Neural progenitor cell (in vitro differentiated cells): ENCODE measurements around the gene ELF1. TPM values are rescaled to one million over a fixed set of nuclear protein-coding genes. Genes with fewer than 3 reads are reported as not detected.
"Not testable (repeated sequence)": the region's sequence is repeated elsewhere in the genome, so short reads cannot be mapped to it uniquely, and the experiment has no call there.

ENCODE experiments used
- DNase-seq: peaks from one replicate; pipeline ENCODE4 v3.0.0-alpha.2; 2016; ENCODE audit warnings: low spot score
- H2AFZ ChIP-seq: fragments of 200-600 bp; sonication (generic); replicated peaks from 2 replicates; pipeline ENCODE4 v1.6.1; 2016; ENCODE audit warnings: antibody characterized with exemption
- H3F3A ChIP-seq: fragments of 200-600 bp; sonication (generic); 2 replicates; pipeline ENCODE4 v1.6.1; 2016; ENCODE audit warnings: antibody characterized with exemption, low read depth
- H3K27ac ChIP-seq: fragments of 200-600 bp; sonication (generic); 2 replicates; pipeline ENCODE4 v1.5.1; 2016; ENCODE audit warnings: mild to moderate bottlenecking
- H3K27me3 ChIP-seq: fragments of 200-600 bp; sonication (generic); 2 replicates; pipeline ENCODE4 v1.6.1; 2016; ENCODE audit warnings: mild to moderate bottlenecking, moderate library complexity
- H3K36me3 ChIP-seq: fragments of 200-600 bp; sonication (generic); 2 replicates; pipeline ENCODE4 v1.5.1; 2016
- H3K4me1 ChIP-seq: fragments of 200-600 bp; sonication (generic); 2 replicates; pipeline ENCODE4 v1.6.1; 2016; ENCODE audit warnings: mixed run types
- H3K4me2 ChIP-seq: fragments of 200-600 bp; sonication (generic); 2 replicates; pipeline ENCODE4 v1.6.1; 2016
- H3K4me3 ChIP-seq: fragments of 200-600 bp; sonication (generic); 2 replicates; pipeline ENCODE4 v1.5.1; 2016
- H3K79me2 ChIP-seq: fragments of 200-600 bp; sonication (generic); 2 replicates; pipeline ENCODE4 v1.6.1; 2016; ENCODE audit warnings: low read depth
- H3K9ac ChIP-seq: fragments of 200-600 bp; sonication (generic); 2 replicates; pipeline ENCODE4 v1.6.1; 2016
- H3K9me3 ChIP-seq: fragments of 200-600 bp; sonication (generic); 2 replicates; pipeline ENCODE4 v1.5.1; 2016; ENCODE audit warnings: low read depth
- H4K20me1 ChIP-seq: fragments of 200-600 bp; sonication (generic); 2 replicates; pipeline ENCODE4 v1.6.1; 2016; ENCODE audit warnings: low read depth
- H3K27ac Mint-ChIP-seq: 3 replicates; pipeline ENCODE4 v1.8.0; 2021; ENCODE audit warnings: mixed read lengths
- H3K27me3 Mint-ChIP-seq: 2 replicates; pipeline ENCODE4 v1.8.0; 2022; ENCODE audit warnings: low read depth, mild to moderate bottlenecking, inconsistent platforms, moderate library complexity, mixed read lengths; ENCODE audit not compliant: insufficient read depth
- H3K36me3 Mint-ChIP-seq: 3 replicates; pipeline ENCODE4 v1.8.0; 2021; ENCODE audit warnings: mixed read lengths
- H3K4me1 Mint-ChIP-seq: 3 replicates; pipeline ENCODE4 v1.8.0; 2021; ENCODE audit warnings: mixed read lengths
- H3K4me3 Mint-ChIP-seq: 3 replicates; pipeline ENCODE4 v1.8.0; 2021; ENCODE audit warnings: mild to moderate bottlenecking, moderate library complexity, mixed read lengths
- H3K9me3 Mint-ChIP-seq: 3 replicates; pipeline ENCODE4 v1.8.0; 2020; ENCODE audit warnings: mixed read lengths
- CTCF ChIP-seq: fragments of 200-600 bp; sonication (generic); IDR thresholded peaks from 2 replicates; pipeline ENCODE4 v1.5.1; 2017; ENCODE audit warnings: antibody characterized with exemption, mild to moderate bottlenecking
- EZH2 ChIP-seq: fragments of 200-600 bp; sonication (generic); IDR thresholded peaks from 2 replicates; pipeline ENCODE4 v1.6.1; 2017; ENCODE audit warnings: antibody characterized with exemption, mild to moderate bottlenecking, moderate library complexity
- EZH2phosphoT487 ChIP-seq: fragments of 200-600 bp; sonication (generic); IDR thresholded peaks from 2 replicates; pipeline ENCODE4 v1.6.1; 2017; ENCODE audit warnings: antibody characterized with exemption
- total RNA-seq: library from RNA; depleted of rRNA; stranded (reverse); fragments of >200 nt; gene quantifications from 2 replicates; pipeline ENCODE4 v1.2.3, GENCODE V29; 2015; ENCODE audit warnings: low replicate concordance

The ELF1 gene
- total RNA-seq, 1 donor from 2014 or later = 9.3 TPM

- TF ChIP-seq EZH2phosphoT487 (no peak), EZH2 (no peak), CTCF (no peak)
- Mint-ChIP-seq H3K36me3 (peaks cover 6% of the 10 kb centered on the region), H3K27me3 (no peaks in the 10 kb centered on the region), H3K4me1 (no peaks in the 10 kb centered on the region), H3K9me3 (no peaks in the 10 kb centered on the region), H3K4me3 (no peak overlapping the region), H3K27ac (no peak overlapping the region)
- H3K79me2 ChIP-seq = no peaks in the 10 kb centered on the region
- DNase-seq = no peak
- H3K27ac ChIP-seq = no peak overlapping the region
- H3K9me3 ChIP-seq = no peaks in the 10 kb centered on the region
- no peaks in the 10 kb centered on the region for H3K36me3 ChIP-seq
- H3K9ac ChIP-seq = no peak overlapping the region
- no peaks in the 10 kb centered on the region for H3F3A ChIP-seq
- no peak overlapping the region for H3K4me3 ChIP-seq
- no peak overlapping the region for H2AFZ ChIP-seq
- H3K27me3 ChIP-seq = no peaks in the 10 kb centered on the region
- H3K4me1 ChIP-seq = no peaks in the 10 kb centered on the region
- no peaks in the 10 kb centered on the region for H4K20me1 ChIP-seq
- H3K4me2 ChIP-seq = no peak overlapping the region
These were observed 85.5 kb downstream of the ELF1 start for GRCh38 chr13:40933508-40934204.

- Histone ChIP-seq H3K27me3 (no peaks in the 10 kb centered on the region), H3K4me1 (no peaks in the 10 kb centered on the region), H3K9ac (no peak overlapping the region), H3K36me3 (no peaks in the 10 kb centered on the region), H4K20me1 (no peaks in the 10 kb centered on the region), H3K9me3 (no peaks in the 10 kb centered on the region), H2AFZ (no peak overlapping the region), H3K27ac (no peak overlapping the region), H3F3A (no peaks in the 10 kb centered on the region), H3K4me2 (no peak overlapping the region), H3K4me3 (no peak overlapping the region), H3K79me2 (no peaks in the 10 kb centered on the region)
- Mint-ChIP-seq H3K27me3 (no peaks in the 10 kb centered on the region), H3K4me3 (no peak overlapping the region), H3K9me3 (no peaks in the 10 kb centered on the region), H3K36me3 (peaks cover 6% of the 10 kb centered on the region), H3K27ac (no peak overlapping the region), H3K4me1 (no peaks in the 10 kb centered on the region)
- DNase-seq = no peak
- TF ChIP-seq EZH2 = no peak
- no peak for TF ChIP-seq CTCF
- TF ChIP-seq EZH2phosphoT487 = no peak
These were observed 86.9 kb downstream of the ELF1 start for GRCh38 chr13:40932252-40932651.

- Mint-ChIP-seq H3K4me3 (no peak overlapping the region), H3K27me3 (no peaks in the 10 kb centered on the region), H3K27ac (no peak overlapping the region), H3K4me1 (no peaks in the 10 kb centered on the region), H3K36me3 (peaks cover 6% of the 10 kb centered on the region), H3K9me3 (no peaks in the 10 kb centered on the region)
- TF ChIP-seq EZH2phosphoT487 (no peak), CTCF (no peak), EZH2 (no peak)
- no peak overlapping the region for H3K4me3 ChIP-seq
- H3K9me3 ChIP-seq = no peaks in the 10 kb centered on the region
- no peak overlapping the region for H3K27ac ChIP-seq
- no peak overlapping the region for H3K9ac ChIP-seq
- no peaks in the 10 kb centered on the region for H3K36me3 ChIP-seq
- no peak overlapping the region for H2AFZ ChIP-seq
- H3K79me2 ChIP-seq = no peaks in the 10 kb centered on the region
- no peaks in the 10 kb centered on the region for H3K4me1 ChIP-seq
- no peaks in the 10 kb centered on the region for H3F3A ChIP-seq
- no peak overlapping the region for H3K4me2 ChIP-seq
- H4K20me1 ChIP-seq = no peaks in the 10 kb centered on the region
- H3K27me3 ChIP-seq = no peaks in the 10 kb centered on the region
- DNase-seq = no peak
These were observed 87.4 kb downstream of the ELF1 start for GRCh38 chr13:40931719-40932118.

- not testable (repeated sequence) for H3K4me3 Mint-ChIP-seq, H3K27me3 ChIP-seq, H3K27me3 Mint-ChIP-seq, H3K4me1 ChIP-seq, DNase-seq, H3K4me3 ChIP-seq, H3K36me3 Mint-ChIP-seq, H3K4me1 Mint-ChIP-seq, H3K9ac ChIP-seq, H3F3A ChIP-seq, H3K79me2 ChIP-seq, H3K27ac Mint-ChIP-seq, H3K9me3 Mint-ChIP-seq, H2AFZ ChIP-seq, H3K9me3 ChIP-seq, H3K36me3 ChIP-seq, H4K20me1 ChIP-seq, H3K27ac ChIP-seq, H3K4me2 ChIP-seq
These were observed 89.2 kb downstream of the ELF1 start for GRCh38 chr13:40929883-40930282.
